Embryonic facial prominence (tissue), 1 donor: ENCODE measurements around the gene CD40LG.

Source experiments
- DNase-seq: peaks from one replicate; pipeline ENCODE4 v3.0.0-alpha.2; 2016; ENCODE audit errors: extremely low spot score

The CD40LG gene

DNA sequence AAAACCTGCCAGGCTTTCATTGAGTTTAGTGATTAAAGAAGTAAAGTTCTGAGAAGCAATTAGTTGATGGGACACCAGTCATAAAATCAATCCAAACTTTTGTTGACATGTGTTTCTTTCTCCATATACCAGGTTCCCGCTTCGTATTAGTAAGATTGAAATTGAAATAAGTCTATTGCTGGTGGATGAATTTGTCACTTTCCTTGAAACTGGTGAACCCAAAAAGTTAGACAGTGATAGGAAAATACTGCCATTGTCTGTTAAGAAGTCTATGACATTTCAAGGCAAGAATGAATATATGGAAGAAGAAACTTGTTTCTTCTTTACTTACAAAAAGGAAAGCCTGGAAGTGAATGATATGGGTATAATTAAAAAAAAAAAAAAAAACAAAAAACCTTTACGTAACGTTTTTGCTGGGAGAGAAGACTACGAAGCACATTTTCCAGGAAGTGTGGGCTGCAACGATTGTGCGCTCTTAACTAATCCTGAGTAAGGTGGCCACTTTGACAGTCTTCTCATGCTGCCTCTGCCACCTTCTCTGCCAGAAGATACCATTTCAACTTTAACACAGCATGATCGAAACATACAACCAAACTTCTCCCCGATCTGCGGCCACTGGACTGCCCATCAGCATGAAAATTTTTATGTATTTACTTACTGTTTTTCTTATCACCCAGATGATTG is at the start of gene CD40LG:
CD40LG (plus strand) TSS at position 482 of the 684 bp plus-strand sequence; CDS start at position 573, 91 bp downstream.
- no peak for DNase-seq

DNA sequence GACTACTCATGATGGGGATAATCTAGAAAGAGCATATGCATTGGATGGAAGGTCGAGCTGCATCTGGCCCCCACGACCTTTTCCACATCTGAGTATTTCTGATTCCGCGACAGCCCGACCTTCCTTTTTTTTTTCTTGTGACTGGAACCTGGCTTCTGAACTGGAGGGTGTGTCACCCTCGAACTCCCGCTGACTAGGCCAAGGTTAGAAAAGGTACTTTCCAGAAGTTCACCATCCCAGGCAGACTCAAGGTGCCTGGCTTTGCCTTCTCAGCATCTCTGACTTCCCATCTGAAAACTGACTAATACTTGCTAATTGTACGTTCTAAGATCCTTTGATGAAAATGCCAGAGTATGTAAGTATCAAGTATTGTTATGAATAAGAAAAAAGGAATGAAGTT is 49.3 kb upstream of the CD40LG start:
- DNase-seq: no peak

DNA sequence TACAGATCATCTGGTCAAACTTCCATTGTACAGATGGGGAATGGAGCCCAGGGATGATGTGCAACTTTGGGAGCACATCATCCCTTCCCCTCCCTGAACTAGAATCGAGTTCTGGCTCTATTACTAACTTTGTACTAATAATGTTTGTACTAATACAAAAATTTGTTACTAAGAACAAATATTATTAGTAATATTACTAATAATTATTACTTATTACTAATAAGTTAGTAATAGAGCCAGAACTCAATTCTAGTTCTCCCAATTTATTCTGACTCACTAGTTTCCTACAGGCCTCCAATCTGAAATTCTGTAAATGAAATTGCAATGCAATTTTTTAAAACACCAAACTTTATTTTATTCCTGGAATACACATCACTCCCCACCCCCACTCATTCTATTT is 47.9 kb upstream of the CD40LG start:
- no peak for DNase-seq

DNA sequence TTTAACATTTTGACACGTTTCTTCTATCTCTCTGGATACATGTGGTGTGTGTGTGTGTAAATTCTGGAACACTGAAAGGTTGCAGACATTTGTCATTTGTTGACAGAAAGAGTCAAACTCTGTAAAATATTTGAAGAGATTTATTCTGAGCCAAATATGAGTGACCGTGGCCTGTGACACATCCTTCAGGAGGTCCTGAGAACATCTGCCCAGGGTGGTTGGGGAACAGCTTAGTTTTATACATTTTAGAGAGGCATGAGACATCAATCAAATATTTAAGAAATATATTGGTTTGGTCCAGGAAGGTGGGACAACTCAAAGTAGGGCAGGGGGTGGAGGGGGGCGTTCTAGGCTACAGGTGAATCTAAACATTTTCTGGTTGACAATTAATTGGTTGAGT is 40.7 kb upstream of the CD40LG start:
- DNase-seq: no peak

DNA sequence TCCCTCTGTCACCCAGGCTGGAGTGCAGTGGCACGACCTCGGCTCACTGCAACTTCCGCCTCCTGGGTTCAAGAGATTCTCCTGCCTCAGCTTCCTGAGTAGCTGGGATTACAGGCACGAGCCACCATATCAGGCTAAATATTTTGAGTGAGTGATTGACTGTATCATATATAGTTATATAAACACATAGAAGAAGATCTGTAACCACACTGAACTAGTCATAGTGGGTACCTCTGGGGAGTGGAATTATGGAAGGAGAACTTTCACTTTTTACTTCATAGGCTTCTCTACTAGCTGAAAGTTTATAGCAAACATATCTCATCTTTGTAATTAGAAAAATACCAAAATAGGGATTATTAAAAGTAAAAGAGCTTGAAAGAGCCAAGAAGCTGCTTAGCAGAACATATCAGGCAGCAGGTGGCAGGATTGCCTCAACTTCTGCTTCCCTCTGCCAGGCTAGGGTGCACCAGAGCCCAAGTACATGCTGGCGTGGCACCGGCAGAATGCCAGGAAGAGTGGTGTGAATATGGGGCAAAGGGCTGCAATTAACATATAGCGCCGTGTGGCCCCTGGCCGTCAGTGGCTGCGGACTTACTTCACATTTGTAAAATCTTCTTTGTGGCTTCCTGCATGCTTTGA is 39.5 kb upstream of the CD40LG start:
- no peak for DNase-seq

DNA sequence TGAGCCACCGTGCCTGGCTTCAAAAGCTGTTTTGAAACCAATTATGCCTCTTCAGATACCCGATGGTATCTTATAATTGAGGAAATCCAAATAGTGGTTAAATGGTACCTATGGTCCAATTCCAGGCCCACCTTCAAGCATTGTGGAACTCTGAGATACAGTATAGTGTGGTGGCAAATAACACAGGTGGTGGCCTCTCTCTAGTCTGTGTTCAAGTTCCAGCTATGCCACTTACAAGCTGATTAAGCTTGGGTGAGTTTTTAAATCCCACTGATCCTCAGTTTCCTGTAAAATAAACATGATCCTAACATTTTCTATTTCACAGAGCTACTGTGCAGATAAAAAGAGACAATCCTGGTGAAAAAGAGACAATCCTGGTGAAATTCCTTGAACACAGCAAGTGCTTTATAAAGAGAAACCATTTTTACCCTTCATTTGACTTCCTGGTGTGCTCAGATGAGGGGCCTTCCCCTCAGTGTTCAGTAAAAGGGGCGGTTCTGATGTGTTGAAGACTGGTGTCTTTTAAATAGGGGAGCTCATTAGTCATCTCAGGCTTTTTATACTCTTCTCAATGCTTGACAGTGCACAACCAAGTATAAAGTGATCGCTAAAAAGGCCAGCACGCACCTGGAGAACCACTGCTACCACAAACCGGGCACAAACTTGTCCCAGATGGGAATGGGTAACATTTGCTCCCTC is 30.8 kb upstream of the CD40LG start:
- DNase-seq: no peak

DNA sequence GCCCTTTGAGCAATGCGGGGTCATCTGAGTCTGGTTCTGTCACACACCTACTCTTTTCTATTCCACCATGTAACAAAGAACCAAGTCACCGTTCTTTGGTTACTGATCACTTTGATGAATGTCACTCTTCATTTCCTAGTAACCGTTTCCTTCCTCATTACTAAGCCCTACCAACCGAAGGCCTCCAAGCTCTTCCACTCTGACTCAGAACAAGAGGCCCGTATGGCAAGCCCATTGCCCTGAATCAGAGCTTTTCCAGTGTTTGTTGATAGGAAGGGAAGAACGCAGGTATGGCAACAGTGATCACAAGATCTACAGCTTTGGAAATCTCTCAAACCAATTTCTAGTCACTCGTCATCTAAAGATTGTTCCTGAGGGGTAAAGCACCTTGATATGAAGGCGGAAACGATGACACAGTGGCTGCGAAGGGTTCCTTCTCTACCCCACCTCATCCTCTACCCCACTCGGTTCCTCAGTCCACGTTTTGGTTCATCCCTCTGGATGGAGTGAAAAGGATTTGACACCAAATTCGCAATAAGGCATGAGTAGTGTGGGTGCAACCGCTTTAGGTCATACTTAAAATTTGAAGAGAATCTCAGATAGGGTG is 28.0 kb upstream of the CD40LG start:
- DNase-seq: no peak

DNA sequence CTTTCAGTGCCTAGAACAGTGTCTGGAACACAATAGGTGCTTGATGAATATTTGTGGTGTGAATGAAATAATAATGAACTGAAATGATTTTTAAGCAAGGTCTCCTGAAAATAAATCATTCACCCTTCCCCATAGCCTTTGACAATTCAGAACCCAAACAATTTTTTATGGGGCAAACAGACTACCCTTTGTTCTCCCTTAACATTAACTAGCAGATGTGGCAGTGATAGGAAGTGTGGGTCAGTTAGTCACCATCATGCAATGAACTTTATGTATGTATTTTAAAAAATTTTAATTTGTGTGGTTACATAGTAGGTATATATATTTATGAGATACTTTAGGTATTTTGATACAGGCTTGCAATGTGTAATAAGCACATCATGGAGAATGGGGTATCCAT is 27.2 kb upstream of the CD40LG start:
- DNase-seq: no peak

DNA sequence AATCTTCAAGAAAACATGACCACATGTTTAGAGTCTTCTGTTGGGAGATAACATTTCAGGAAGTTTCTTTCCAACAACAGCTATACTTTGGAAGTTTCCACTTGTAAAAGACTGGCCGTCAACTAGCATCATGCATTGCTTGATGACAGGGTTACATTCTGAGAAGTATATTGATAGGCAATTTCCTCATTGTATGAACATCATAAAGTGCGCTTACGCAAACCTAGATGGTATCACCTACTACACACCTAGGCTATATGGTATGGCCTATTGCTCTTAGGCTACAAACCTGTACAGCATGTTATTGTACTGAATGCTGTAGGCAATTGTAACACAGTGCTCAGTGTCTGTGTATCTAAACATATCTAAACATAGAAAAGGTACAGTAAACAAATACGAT is 25.4 kb upstream of the CD40LG start:
- no peak for DNase-seq

DNA sequence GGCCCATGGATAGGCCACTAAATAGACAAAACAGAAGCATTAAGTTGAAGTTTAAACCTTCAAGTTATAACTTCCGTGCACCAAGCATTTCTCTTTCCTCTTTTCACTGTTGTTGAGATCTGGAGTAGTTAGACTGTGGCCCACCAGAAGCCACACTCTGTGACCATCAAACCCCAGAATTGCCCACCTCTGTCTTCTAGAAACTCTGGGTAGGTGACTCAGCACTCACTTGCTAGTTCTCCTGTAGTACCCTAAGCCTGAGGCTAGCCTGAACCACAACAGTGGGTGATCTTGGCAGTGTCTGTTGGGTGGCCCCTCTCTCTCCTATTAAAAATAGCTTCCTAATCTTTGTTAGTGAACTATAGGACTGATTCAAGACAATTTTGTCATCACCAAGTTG is 24.6 kb upstream of the CD40LG start:
- DNase-seq: no peak

DNA sequence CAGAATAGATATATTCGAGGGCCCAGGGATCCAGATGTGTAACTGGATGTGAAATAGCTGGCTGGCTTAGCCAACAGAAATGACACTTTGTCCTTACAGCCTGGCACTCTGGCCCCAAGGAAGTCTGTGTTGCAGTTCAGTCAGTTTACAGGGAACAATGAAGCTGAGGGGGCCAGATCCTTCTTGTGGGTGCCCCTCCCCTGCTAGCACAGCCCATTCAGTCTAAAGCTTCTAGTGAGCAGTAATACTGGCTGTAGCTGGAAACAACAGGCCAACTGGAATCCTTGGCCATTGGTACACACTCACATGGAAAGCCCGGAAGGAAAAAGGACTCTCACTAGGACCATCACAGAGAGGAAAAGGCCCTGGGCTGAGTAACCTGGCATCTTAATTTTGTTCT is 22.7 kb upstream of the CD40LG start:
- DNase-seq: no peak

DNA sequence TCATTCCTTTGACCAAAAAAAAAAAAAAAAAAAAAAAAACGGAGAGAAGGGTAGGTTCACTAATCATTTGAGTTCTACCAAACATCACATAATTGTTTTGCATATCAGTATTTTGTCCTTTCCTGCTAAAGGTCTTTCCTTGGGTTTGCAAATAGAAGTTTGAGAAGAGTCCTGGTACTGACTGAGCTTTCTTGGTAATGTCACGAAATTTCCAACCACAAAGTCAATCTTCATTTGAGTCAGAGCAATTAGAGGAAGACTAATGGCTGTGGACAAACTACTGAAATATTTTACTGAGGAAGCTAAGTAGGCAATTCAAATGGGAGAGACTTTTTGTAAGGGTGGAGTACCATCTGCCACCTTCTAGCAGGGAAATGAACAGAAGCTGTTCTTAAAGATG is 21.7 kb upstream of the CD40LG start:
- no peak for DNase-seq

DNA sequence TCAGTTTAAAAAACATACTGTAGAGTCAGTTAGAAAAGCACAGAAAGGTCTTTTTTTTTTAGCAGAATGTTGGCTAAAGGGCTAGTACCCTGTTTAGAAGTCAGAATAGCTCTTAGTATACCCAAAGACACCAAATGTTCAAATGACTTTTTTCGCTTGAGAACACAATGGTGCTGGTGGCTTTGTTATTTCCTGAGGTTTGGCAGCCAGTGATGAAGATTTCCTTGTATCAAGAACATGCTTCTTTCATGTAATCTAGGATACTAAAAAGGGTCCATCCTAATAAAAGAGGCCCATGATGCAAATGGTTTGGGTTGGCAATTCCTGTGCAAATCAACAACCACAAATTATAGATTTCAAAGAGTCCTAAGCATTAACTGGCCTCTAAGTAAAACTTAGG is 21.1 kb upstream of the CD40LG start:
- DNase-seq: no peak

DNA sequence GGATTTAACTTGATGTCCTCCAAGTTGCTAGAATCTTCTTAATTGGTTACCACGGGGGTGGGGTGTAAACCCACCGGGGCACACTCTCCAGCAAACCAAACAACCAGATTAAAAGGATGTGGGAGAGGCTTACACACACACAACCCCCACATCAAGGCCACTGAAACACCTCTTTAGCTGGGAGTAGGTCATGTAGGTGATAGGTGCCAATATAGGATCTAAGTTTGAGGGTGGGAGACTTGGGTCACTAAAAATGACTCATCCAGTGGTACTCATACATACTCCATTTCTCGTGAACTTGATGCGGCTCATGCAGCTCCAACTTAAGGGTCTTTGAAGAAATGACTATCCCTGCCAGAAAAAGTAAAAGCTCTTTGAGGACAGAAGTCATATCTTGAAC is 20.5 kb upstream of the CD40LG start:
- DNase-seq: no peak

DNA sequence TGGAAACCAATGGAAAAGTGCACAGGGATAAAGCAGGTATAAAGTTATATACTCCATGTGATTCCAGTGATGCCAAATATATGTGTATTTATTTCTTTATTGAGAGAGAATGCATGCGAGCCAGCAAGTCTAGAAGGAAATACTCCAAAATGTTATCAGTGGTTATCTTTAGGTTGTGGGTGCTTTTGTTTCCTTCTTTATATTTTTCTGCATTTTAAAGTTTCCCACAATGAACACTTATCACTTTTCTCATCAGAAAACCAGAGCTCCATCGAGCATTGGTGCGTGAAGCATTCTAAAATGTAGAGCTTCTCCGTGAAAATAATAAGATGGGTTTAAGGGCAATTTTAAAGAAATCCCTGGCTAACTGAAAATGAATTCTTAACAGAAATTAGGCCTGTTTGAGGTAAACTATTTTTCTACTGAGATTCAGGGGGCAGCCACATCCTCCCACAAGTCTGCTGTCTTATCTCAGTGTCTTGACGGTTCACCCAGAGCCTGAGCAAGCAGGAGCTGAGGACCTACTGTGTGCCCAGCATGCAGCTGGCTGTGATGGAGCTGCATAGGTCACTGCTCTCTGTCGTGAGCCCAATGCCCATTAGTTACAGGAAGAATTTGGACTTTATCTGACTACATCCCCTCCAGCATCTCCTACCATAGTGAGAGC is 18.7 kb upstream of the CD40LG start:
- no peak for DNase-seq

DNA sequence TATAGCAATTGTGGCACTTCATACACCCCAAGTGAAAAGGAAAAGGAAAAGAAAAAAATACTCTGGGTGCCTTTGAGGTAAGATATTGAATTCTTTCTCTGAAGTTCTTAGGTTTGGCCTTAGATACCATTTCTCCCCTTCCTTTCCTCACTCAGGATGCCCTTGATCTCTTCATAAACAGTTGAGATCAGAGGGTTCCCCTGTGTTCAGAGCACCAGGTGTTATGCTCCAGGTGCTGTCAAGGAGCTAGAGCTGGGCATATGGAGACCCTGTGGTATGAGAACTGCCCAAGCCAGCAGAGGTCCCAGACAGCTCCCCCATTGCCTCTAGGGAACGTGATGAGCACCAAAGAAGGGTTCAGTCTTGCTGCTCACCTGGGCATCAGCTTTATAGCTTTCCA is 17.1 kb upstream of the CD40LG start:
- DNase-seq: no peak

DNA sequence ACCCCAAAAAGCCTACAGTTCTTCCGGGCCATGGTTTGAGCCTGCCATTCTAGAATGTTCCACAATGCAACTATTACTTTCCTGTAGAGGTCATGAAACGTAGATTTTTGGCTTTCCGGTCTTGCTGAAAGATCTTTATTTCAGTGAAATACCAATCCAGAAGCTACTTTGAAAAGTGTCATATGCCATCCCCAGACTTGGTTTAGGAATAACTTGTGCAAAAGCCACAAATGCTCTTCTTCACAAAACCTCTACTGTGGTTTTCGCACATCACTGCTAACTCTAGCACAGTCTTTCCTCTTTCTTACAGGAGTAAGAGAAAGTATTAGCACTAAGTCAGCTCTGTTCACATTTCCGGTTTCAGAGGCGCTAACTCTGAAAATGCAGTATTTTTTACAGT is 12.7 kb upstream of the CD40LG start:
- DNase-seq: no peak

DNA sequence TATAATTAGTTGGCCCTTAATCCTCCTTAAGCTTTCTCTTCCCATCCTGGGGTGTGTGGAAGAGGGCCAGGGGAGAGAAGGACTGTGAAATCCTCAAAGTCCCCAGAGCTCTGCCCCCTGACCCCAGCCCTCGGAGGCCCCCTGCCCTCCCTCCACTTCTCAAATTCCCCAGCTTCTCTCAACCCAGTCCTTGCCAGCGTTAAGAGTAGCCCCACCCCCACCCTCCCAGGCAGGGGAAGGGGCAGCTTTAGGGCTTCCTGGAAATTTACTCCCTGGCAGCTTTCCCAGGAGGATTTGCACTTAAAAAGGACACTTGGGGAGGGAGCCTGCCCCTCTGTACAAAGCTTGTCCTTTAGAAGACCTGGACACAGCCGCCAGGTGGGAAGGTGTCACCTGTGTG is 11.8 kb upstream of the CD40LG start:
- no peak for DNase-seq

DNA sequence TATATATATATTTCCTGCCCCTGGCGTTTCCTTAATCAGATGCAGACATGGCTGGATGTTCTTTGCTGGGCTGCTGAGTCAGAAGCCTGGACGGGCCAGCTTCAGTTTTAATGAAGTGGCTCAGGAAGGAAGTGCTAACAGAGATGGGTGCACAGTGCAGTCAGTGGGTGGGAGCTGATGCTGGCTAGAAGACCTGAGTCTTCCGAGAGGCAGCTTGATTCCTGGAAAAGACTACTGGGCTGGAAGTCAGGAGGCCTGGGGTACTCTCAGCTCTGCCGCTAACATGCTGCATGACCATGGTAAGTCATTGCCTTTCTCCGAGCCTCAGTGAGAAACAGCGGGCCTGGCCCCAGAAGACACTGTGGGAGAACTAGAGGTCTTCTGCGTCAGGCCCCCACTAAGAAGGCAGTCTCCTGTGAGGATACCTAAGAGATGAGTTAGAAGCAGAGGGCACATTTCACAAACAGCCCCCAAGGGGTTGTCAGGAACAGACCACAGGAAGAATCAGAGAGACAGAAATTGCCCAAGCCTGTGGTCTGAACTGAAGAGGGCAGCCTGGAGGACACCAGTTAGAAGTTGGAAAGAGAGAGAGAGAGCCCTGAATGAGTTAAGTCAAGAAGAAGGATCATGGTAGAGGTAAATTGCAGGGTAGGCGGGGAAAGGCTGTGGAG is 8.3 kb upstream of the CD40LG start:
- no peak for DNase-seq

DNA sequence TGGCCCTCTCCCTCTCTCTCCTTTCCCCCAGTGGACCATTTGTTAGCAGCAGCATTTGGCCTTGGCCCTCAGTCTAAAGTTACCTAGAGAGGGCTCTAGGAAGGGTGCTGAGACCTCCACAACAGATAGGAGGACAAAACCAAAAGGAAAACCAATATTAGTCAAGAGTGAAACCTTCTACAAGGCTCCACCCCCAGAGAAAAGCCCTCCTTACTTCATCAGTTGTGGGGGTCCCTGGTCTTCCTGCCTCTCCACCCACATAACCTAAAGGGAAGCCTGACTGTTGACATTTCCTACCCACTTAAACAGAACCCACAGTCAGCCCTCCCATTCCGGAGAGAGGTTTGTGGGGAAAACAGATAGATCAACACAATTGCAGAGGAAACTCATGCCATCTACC is 4.7 kb upstream of the CD40LG start:
- no peak for DNase-seq

DNA sequence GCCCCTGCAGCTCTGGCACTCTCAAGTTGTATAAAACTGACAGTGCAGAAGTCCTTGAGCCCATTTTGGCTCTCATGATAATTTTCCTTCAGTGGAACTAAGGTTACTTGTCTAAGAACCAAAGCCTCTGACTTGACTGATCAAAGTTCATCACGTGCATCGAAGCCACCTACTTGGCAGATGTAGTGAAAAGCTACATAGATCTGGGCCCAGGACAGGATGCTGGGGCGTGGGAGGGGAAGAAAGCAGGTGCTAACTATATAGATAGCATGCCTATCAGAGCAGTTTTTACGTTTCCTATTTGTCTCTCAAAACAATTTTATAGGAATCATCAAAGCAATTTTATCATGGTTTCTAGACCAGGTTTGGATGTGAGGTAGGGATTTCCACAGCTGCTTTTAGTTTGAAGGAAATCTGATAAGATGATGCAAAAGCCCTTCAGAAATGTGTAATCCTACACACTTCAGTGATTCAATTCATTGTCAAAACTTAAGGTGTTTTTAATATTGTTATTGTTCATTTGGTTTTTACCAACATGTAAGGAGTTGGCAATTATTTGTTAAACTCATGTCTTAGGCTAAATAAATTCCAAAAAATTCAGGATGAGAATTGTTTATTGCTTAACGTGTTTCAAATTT is 1.2 kb upstream of the CD40LG start:
- no peak for DNase-seq
